HG03558 (cell line): Measurements from ENCODE around the gene GPC5.
"Not testable (repeated sequence)": the region's sequence is repeated elsewhere in the genome, so short reads cannot be mapped to it uniquely, and the experiment has no call there.

Source experiments
- ATAC-seq: cut with Tn5 transposase; IDR thresholded peaks from one replicate; pipeline ENCODE4 v1.9.1; 2021; ENCODE audit warnings: moderate number of reproducible peaks; ENCODE audit not compliant: unreplicated experiment; ENCODE audit errors: extremely low read depth

Gene GPC5

DNA sequence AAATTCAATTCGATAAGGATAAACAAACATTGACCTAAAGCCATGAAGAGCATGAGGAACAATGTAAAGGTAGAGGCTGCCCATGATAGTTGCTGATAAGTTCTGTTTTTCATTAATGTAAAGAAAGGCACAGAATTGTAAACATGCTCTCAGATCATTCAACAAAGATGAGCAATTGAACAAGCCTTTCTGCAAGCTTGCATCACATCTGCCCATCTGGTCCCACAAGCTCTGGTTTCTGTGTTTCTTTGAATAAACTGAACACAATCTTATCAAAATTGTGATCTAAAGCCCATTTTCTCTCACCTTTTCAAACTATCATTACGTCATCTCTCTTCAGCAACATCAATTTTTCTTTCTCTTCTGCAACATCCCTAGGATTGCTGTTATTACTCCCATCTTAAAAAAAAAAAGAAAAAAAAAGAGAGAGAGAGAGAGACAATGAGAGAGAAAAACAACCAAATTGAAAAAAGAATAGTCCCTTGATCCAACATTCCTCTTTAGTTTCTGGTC, 1340.9 kb downstream of the GPC5 start:
- no peak for ATAC-seq

DNA sequence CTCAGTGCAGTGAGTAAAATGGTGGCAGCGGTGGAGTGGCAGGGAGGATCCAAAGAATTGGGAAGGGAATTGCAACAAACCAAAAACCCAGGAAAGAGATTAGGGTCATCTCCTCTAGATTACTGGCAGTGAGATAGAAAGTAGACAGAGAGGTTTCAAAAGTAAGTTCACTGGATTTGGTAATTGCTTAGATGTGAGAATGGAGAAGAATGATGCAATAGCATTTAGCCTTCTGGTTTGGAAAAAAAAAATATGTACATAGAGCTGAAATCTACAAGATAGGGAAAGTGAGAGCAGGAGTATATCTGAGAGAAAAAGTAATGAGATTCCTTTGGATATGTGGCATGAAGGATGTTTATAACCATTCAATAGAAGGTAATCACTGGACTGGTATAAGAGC, 1345.6 kb downstream of the GPC5 start:
- no peak for ATAC-seq

DNA sequence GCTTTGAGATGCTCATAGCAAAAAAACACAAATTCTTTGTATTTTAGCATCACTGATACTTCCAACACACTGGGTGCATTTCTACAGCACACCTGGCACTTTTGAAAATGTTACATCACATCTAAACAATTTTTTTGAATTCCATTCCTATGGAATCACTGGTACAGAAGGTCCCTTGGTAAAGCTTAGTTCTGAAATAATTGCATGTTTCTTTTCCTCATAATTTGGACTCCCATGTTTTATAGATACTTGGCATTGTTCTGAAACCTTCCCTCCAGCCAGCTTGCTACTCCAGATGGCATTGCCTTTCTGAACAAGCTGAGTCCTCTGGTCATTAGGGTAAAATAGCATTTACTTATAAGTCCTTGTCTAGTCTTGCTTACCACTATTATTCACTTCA, 1346.8 kb downstream of the GPC5 start:
- ATAC-seq = no peak

DNA sequence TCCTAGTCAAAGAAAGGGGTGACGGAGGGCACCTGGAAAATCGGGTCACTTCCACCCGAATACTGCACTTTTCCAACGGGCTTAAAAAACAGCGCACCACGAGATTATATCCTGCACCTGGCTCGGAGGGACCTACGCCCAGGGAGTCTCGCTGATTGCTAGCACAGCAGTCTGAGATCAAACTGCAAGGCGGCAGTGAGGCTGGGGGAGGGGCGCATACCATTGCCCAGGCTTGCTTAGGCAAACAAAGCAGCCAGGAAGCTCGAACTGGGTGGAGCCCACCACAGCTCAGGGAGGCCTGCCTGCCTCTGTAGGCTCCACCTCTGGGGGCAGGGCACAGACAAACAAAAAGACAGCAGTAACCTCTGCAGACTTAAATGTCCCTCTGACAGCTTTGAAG, 1354.3 kb downstream of the GPC5 start:
- not testable (repeated sequence) for ATAC-seq

DNA sequence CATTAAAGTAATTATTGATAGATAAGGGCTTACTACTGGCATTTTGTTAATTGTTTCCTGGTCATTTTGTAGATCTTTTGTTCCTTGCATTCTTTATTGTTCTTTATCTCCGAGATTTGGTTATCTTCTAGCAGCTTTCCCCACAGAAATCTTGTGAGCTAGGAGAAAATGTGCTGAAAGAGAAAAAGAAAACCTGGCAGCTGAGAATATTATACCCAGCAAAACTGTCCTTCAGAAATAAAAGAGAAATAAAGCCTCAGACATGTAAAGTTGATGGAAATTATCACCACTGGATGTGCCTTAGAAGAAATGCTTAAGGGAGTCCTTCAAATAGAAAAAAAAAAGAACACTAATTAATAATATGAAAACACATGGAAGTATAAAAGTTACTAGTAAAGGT, 1363.3 kb downstream of the GPC5 start:
- ATAC-seq = no peak

DNA sequence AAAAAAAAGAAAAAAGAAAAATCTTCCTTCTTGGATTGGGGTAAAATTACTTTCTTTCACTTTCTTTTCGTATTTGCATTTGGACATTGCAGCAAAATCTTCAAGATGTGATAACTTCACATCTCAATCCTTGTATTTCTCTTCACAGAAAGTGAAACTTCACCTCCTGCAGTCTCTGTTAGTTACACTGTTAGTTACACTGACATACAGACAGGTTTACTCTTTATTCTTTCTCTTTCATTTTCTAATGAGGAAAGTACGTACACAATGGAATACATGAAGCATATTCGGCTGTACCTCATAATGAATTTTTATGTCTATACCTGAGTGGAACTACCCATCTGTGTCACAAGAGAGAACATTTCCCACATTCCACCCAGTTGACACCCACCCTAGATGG, 1369.0 kb downstream of the GPC5 start:
- ATAC-seq = no peak

DNA sequence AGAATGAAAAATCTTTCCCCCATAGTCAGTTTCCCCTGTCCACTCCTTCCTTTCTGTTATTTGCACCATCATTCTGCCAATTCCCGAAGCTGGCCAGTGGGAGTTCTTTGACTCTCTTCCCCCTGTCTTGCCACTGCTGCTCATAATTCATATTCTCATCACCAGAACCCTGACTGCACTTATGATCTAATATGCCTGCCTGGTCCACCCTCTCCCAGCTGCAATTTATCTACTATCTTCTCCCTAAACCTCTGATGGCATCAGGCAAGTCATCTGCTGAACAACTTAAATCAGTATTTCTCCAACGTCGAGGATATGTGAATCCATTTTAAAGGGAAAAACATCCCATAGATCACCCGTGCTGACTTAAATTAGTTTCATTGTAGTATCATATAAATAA, 1370.2 kb downstream of the GPC5 start:
- ATAC-seq = no peak

DNA sequence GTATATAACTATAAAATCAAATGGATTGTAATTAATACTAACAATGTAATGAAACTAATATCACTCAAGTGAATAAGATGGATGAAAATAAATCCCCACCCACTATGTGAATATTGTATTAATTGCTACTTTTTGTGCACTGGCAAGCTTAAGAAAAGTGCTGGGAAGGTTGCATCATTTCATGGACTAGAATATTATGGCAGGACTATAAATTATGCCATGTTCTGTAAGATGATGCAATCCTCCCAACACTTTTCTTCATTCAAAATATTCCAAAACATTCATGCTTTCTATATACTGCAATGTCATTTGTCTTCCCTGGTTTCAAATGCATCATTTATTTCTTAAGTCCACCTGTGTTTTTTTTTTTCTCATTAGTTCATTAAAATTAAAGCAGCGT, 1370.6 kb downstream of the GPC5 start:
- ATAC-seq = no peak

DNA sequence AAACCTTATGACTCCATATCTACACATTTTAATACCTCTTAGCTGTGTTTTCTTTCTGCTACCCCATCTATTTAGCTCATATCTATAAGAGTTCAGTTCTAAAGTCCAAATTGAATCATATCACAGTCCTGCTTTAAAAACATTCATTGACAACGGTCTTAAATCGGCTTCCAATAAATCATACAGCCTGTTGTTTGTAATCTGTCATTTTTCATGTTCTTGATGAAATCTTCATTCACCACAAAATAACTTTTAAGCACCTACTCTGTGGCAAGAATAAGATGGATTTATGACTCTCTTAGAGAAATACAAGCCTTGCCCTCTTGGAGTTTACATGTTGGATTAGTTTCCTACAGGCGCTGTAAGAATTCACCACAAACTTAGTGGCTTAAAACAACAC, 1377.2 kb downstream of the GPC5 start:
- no peak for ATAC-seq

DNA sequence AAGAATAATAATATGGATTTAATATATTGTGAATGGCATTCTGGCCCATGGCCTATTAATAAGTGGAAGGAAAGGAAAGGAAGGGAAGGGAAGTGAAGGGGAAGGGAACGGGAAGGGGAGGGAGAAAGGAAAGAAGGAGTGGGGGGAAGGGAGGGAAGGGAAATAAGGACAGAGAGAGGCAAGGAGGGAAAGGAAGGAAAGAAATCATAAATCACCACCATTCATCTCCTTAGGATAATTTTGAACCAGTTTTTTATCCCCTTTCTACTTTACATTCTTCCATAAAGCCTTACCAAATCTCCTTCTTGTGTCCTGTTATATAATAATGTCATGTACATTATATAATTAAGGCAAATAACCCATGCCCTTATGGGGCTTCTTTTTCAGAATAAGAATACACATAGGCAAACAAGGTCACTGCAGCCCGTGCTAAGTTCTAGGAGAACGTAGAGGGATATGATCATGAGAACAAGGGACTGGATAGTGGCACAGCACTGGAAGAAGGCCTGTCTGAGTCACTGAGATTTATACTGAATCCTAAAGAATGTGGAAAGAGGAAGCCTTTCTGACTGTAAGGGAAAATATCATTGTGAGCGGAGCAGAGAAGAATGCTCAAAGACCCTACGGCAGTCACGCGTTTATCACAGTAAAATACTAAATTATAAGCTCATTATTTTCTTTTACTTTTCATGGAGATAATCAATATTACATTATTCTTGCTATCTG, 1383.7 kb downstream of the GPC5 start:
- no peak for ATAC-seq

DNA sequence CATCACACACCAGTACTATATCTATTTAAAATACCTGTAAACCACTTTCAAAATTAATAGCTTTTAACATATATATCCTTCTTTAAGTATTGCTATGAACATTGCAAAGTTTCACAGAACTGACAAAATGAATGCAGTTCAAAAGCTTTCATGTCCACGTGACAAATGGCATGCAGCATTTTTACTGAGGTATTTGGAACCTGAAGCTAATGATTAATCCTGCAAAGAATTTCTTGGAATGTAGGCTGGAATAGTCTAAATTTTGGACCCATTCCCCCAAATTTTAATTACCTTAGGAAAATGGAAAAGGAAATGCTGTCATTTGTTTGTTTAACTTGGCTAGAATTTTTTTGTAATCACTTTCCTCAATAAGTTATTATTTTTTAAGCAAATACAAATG, 1404.4 kb downstream of the GPC5 start:
- ATAC-seq = no peak

DNA sequence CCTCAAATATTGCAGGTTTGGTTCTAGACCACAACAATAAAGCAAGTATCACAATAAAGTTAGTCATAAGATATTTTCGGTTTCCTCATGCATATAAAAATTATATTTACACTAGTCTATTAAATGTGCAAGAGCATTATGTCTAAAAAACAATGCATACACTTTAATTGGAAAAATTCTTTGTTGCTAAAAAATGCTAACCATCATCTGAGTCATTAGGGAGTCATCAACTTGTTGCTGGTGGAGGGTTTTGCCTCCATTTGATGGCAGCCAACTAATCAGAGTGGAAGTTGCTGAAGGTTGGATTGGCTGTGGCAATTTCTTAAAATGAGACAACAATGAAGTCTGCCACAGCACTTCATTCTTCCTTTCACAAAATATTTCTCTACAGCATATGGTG, 1405.9 kb downstream of the GPC5 start:
- no peak for ATAC-seq

DNA sequence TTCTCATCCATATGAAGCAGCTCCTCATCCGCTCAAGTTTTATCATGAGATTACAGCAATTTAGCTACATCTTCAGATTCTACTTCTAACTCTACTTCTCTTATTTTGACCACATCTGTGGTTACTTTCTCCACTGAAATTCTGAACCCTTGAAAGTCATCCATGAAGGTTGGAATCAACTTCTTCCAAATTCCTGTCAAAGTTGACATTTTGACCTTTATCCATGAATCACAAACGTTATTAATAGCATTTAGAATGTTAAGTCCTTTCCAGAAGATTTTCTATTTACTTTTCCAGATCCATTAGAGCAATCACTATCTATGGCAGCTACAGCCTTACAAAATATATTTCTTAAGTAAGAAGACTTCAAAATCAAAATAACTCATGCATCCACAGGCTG, 1406.5 kb downstream of the GPC5 start:
- no peak for ATAC-seq

DNA sequence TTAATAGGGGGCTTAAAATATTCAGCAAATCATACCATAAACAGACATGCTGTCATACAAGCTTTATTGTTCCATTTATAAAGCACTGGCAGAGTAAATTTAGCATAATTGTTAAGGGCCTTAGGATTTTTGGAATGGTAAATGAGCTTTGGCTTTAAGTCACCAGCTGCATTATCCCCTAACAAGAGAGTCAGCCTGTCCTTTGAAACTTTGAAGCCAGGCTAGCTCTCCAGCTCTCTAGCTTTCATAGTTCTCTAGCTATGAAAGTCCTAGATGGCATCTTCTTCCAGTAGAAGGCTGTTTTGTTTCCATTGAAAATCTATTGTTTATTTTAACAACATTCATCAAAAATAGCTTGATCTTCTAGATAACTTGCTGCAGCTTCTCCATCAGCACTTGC, 1407.3 kb downstream of the GPC5 start:
- no peak for ATAC-seq

DNA sequence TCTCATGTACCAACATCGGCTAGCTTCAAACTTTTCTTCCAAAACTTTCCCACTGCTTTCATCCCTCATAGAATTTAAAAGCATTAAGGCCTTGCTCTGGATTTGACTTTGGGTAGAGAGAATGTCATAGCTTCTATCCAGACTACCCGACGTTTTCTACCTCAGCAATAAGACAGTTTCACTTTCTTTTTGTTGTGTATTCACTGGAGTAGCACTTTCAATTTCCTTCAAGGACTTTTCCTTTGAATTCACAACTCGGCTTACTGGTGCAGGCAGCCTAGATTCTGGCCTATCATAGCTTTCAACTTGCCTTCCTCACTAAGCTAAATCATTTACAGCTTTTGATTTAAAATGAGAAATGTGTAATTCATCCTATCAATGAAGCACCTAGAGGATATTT, 1407.8 kb downstream of the GPC5 start:
- no peak for ATAC-seq

DNA sequence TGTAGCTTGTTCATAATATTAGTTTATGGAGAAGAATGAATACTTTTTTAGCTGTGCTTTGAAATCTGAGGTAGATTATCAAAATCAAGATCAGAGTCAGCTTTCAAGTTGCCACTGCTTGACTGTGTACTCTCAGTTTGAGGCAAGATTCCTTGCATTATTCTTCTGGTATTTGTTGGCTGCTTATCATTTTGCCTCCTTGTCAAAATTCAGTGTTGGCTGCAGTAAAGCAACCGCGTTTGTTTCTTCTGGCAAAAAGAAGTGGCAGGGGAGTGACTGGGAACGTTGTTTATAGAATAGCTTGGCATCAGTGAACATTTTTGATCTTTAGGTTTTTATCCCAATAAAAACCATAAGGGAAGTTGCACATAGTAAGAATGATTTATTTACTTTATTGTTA, 1408.9 kb downstream of the GPC5 start:
- no peak for ATAC-seq

DNA sequence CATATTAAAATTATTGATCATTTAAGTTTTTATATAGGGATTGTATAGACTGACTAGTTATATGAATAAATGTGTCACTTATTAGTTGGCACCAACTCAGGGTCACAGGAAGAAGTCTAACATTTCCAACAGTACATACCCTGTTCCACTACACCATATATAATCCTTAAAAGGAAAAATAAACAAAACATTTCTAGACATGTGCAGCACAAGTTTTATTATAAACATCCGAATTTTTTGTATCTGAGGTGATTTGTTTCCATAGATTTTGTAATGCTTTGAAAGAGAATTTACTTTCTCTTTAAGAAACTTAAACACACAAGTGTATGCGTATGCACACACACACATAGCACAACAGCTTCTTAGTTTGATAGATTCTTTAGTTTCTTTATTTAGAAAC, 1409.5 kb downstream of the GPC5 start:
- no peak for ATAC-seq

DNA sequence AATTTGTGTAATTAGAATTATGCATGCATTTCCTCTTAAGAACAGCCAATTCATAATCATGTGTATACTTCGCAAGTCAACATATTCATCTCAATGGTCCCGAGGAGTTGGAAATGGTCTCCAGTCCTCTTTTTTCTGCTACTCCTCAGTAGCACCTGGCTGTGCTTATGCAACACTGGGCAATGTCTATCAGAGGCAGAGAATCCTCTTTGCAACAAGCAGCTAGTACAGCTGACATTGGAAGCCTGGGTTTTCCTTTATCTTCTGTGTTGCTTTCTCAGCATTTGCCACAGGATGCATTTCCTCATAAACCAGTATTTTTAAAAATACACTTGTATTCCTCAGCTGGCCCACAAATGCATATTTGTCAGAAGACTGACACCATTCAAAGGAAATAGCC, 1422.9 kb downstream of the GPC5 start:
- no peak for ATAC-seq

DNA sequence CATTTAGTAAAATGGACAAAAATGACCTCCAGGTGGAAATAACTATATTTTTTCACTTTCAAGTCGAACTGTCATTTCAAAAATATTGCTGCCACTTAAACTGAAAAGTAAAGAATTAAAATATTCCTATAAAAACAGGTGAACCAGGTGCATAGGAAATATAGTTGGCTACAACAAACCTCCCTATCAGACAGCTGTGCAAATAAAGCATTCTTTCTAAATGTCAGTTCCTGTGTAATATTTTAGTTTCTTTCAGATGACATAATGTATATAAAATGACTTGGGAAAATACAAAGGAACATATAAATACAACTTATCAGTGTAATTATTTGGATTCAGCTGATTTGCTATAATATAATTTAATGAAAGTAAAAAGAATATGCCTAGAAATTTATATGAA, 1424.6 kb downstream of the GPC5 start:
- ATAC-seq = no peak

DNA sequence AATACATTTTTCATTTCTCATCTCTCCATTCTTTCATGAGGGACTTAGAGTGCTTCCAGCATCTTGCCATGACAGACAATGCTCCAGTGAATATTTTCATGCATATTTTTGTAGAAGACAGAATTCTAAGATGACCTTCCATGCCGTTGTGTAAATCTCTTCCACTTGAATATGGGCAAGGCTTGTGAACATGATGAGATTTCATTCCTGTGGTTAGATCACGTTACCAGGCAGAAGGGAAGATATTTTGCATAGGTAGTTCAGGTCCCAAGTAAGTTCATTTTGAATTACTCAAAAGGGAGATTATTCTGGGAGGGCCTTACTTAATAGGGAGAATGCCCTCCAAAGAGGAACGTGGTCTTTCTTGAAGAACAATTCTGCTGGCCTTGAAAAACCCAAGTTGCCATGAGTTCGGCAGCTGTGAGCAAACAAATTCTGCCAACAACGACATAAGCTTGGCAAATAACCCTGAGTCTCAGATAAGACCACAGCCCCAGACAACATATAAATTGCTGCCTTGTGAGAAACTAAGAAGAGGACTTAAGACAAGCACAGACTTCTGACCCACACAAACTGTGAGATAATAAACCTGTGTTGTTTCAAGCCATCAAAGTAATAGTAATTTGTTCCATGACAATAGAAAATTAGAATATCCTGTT, 1427.6 kb downstream of the GPC5 start:
- no peak for ATAC-seq

DNA sequence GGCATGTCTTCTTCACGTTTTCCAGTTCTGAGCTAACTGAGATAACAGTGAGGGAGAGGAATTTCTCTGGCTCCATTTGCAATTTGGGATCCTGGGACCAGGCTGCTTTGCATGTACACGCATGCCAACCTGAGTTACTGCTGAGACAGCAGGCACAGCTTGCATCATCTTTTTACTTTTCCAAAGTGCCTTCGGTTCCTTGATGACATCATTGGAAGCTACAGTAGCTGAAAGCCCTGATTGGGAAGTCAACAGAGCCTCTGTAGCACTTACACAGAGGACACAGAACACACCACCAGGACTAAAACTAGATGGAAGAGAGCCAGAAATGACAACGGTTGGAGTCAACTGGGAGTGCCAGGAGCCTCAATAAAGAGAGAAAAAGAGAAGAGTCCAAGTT, 1429.1 kb downstream of the GPC5 start:
- ATAC-seq = no peak

DNA sequence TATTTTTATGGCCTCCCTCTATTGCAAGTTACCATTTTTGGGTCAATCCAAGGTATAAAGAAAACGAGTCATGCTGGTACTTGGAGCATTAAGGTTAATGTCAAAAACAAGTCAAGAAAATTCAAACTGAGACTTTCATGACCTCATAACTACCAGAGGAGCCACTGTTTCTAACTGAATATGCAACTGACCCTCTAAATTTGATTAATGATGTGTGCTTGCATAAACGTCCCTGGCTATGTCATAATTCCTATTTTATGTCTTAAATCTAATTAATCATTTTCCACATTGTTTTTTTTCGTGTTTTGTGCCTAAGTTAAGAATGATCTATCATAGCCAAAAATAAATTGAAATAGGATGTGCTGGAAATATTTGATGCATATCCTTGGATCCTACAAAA, 1431.5 kb downstream of the GPC5 start:
- no peak for ATAC-seq
